Measurements from ENCODE around the gene FITM2.
"Not testable (repeated sequence)": the region's sequence is repeated elsewhere in the genome, so short reads cannot be mapped to it uniquely, and the experiment has no call there.

The FITM2 gene

GRCh38 chr20:44331201-44331600, 20.2 kb upstream of the FITM2 start:
- no peak for DNase-seq

DNA sequence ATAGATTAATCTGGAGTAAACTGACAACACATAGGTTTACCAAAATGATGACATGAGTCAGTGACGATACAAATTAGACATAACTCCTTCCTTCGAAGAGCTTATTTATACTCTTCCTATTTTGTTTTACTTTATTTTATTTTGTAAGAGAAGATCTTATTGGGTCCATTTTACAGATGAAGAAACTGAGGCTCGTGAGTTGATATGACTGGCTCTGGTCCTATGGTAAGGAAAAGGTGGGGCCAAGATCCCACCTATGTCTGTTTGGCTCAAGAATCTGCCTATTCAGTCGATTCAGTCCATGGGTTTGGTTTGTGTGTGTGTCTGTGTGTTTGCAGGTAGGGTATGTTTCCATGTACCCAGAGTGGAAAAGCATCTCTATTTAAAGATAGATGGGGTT, 17.4 kb upstream of the FITM2 start:
- DNase-seq: no peak

- not testable (repeated sequence) for DNase-seq
These were observed 16.7 kb upstream of the FITM2 start for GRCh38 chr20:44327748-44328147.

- peak in 3 of 6 experiments; percentile 11 to 41 (median 17) for DNase-seq
These were observed 15.6 kb upstream of the FITM2 start for GRCh38 chr20:44326391-44327159.

DNA sequence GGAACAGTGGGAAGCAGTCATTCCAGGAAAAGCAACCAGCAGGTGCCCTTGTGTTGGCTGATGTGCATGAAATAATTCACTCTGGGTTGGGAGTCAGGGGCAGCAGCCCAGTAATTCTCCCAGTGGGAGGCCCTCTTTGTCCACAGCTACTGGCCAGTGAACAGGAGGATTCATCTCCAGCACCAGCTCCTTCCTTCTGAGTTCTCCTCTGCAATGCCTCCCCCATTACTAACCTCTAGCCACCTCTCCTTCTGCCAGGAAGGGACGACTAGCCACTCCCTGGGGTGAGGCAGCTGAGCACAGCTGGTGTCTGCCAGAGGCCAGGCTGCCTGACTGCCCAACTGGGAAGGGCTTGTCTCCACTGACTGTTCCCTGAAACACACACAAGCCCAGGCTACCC, 13.3 kb upstream of the FITM2 start:
- DNase-seq: no peak

DNA sequence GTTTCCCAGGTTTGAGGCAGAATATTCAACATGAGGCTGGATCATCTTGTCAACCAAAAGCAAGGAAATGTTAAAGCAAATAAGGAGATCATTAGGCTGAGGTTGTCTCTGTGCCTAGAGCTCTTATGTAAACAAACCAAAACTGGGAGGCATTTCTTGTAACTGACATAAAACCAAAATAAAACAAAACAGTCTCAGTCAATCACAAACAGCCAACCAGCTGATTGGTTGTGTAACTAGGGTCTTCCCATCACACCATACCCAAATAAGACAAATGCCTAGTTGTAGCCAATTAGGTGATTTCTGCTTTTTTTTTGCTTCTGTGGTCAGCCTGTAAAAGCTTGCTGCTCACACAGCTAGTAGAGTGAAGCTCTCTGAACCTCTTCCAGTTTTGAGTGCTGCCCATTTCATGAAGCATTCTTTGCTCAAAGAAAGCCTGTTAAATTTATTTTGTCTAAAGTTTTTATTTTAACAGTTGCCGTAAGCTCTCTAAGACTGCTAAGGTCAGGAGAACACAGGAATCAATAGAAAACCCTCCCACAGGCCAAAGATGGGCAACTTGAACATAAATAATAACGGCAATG, 8.9 kb upstream of the FITM2 start:
- DNase-seq: no peak

DNA sequence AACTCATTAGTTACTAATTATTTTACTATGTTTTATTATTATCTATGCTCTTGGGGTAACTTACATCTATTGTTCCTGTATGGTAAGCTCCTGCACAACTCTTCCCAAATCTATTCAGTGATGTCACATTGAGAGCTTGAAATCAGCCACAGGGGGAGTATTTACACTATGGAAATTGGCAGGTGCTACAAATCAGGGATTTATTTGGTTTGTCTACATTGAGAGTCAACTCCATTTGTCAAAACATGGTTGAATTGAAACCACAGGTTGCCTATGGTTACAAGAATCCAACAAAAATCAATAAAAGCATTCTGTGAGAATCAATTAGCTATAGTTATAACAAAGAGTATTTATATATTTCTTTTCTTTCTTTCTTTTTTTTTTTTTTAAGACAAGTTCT, 3.9 kb upstream of the FITM2 start:
- DNase-seq: no peak

GRCh38 chr20:44309763-44310663, 989 bp downstream of the FITM2 start:
- peak in 1 of 6 experiments; percentile 6 for DNase-seq

DNA sequence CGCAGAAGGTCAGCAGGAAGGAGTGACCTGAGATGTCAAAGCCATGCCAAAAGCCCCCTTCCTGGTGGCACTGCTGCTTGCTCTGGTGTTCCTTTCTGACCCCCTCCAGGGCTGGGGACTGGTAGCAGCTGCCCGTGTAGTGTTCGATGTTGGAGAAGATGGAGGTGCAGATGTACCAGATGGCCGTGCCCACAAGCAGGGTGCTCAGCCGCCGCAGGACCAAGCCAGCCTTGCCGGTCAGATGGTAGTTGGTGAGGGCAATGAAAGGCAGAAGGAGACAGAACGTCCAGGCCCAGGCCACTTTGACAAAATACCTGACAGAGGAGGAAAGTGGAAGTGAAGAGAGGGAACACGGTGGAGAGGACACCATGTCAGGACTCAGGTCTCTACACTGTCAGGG, 4.1 kb downstream of the FITM2 start:
- DNase-seq: no peak

- DNase-seq: no peak
These were observed 6.6 kb downstream of the FITM2 start for GRCh38 chr20:44304383-44304782.

DNA sequence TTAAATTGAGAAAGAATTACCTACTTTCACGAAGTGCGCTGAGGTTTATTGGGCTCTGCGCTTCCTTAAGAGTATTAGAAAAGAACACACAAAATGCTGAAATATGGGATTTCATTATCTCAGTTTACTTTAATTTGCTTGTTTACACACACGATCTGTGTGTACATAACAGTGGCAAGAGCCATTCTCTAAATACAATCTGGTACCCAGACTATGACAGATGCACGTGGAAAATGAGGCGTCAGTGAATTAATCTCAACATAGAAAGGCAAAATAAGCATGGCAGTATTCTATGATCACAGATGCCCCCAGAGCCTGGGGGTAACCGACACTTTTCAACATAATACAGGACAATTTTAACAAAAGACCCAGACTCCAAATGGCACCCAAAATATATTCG, 8.3 kb downstream of the FITM2 start:
- no peak for DNase-seq

GRCh38 chr20:44302026-44302669, 8.9 kb downstream of the FITM2 start:
- DNase-seq: no peak

GRCh38 chr20:44301285-44301684, 9.7 kb downstream of the FITM2 start:
- DNase-seq: no peak

GRCh38 chr20:44299011-44299535, 11.9 kb downstream of the FITM2 start:
- DNase-seq: not testable (repeated sequence)

- no peak for DNase-seq
These were observed 13.3 kb downstream of the FITM2 start for GRCh38 chr20:44297721-44298120.

- DNase-seq: no peak
These were observed 15.0 kb downstream of the FITM2 start for GRCh38 chr20:44296011-44296410.

DNA sequence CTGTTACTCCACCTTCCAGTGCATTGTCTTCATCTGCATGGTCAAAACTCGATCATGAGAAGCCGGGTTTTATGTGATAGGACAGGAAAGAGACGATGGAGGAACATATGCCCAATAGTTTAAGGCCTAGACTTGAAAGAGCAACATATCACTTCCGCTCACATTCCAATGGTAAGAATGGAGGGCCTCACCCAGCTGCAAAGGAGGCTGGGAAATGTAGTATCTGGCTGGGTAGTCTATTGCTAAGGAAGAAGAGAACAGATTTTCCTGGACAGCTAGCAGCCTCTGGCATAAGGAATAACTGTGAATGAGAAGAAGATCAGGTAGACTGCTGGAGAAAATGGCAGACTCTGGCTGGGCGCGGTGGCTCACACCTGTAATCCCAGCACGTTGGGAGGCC, 19.2 kb downstream of the FITM2 start:
- no peak for DNase-seq

- DNase-seq: peak in 1 of 6 experiments; percentile 5
These were observed 22.8 kb downstream of the FITM2 start for GRCh38 chr20:44288252-44288651.

DNA sequence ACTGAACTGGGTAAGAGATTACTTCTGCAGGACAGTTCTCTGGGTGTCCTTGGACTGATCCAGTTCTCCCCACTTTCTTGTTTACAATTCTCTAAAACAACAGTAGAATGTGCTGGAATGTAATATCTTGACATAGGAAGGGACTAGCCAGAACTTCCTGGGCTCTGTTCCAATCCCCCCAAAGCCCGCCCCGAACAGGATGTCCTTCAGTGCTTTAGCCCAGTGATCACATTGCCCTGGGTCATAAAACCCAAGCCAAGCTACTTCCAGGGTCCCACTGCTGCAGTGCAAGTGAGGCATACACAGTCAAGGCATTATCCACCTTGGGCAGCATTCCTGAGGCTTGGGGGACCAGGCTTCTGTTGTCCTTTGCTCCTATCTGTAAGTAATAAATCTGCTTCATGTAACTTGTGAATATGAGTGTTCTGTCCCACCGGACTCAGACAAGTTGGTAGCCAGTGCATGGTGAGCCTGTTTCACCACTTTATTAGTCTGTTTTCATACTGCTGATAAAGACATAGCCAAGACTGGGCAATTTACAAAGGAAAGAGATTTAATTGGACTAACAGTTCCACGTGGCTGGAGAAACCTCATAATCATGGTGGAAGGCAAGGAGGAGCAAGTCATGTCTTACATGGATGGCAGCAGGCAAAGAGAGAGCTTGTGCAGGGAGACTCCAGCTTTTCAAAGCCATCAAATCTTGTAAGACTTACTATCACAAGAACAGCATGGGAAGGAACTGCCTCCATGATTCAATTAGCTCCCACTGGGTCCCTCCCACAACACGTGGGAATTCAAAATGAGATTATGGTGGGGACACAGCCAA, 23.5 kb downstream of the FITM2 start:
- DNase-seq: no peak

DNA sequence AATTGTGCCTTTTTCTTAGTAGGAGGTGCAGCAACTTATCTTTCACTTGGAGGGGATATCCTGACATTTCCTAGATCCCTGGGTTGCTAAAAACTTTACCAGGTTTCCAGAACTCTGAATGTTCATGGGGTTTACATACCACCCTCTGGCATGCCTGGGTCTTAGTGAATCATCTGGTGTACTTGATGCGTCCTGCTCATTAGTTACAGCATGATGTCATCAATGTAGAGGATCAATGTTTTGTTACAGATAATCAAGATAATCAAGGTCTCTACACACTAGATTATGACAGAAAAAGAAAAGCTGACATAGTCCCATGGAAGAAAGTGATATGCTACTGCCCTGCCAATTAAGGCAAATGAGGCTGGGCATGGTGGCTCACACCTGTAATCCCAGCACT, 27.0 kb downstream of the FITM2 start:
- no peak for DNase-seq

GRCh38 chr20:44282192-44282591, 28.8 kb downstream of the FITM2 start:
- DNase-seq: no peak

DNA sequence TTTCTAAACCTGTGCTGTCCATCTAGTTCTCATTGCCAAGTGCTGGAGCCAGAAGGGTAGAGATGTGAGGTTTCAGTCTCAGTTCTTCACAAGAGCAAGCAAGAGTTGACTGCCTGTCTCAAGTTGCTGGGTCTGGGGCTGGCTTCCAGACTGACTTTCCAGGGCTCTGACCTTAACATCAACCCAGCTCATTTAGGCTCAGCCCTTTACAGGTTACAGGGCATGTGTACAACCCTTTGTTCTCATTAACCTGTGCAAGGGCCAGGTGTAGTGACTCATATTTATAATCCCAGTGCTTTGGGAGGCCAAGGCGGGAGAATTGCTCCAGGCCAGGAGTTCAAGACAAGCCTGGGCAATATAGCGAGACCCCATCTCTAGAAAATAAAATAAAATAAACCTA, 30.6 kb downstream of the FITM2 start:
- DNase-seq: no peak
